Measurements from ENCODE around the gene PLXNC1.

The PLXNC1 gene

GRCh38 chr12:94147991-94148738, at the start of gene PLXNC1:
TSS of gene PLXNC1 (plus strand) at chr12:94148577. CDS start at chr12:94148972, 395 bp downstream.
- DNase-seq (ENCODE audit: low spot score) = no peak

DNA sequence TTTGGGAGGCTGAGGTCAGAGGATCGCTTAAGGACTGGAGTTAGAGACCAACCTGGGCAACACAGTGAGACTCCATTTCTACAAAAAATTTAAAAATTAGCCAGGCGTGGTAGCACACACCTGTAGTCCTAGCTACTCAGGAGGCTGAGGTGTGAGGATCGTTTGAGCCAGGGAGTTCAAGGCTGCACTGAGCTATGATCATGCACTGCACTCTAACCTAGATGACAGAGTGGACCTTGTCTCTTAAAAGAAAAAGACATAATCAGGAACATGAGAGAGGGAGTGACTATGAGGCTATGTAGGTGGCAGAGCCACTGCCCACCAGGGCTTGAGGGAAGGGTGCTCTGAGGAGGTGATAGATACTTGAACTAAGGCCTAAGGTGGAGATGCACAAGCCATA, 49.2 kb upstream of the PLXNC1 start:
- no peak for DNase-seq (ENCODE audit: low spot score)

DNA sequence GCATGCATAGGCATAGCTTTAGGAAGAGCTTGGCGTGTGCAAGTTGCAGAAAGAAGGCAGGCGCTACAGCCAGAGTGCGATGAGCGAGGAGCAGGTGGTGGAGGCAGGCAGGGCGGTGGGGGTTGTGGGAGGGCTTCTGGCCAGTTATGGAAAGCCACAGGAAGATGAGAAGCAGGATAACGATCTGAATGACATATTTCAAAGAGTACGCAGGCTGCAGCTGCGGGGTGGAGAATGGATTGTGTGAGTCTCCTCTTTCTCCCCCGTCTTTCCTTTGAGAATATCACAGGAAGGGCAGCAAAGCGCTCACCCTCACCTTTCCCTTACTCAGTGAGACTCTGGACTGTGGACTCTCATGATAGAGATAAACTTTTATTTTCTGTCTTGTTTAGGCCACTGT, 48.7 kb upstream of the PLXNC1 start:
- no peak for DNase-seq (ENCODE audit: low spot score)

- DNase-seq (ENCODE audit: low spot score) = no peak
These were observed 48.2 kb upstream of the PLXNC1 start for GRCh38 chr12:94100211-94100627.

DNA sequence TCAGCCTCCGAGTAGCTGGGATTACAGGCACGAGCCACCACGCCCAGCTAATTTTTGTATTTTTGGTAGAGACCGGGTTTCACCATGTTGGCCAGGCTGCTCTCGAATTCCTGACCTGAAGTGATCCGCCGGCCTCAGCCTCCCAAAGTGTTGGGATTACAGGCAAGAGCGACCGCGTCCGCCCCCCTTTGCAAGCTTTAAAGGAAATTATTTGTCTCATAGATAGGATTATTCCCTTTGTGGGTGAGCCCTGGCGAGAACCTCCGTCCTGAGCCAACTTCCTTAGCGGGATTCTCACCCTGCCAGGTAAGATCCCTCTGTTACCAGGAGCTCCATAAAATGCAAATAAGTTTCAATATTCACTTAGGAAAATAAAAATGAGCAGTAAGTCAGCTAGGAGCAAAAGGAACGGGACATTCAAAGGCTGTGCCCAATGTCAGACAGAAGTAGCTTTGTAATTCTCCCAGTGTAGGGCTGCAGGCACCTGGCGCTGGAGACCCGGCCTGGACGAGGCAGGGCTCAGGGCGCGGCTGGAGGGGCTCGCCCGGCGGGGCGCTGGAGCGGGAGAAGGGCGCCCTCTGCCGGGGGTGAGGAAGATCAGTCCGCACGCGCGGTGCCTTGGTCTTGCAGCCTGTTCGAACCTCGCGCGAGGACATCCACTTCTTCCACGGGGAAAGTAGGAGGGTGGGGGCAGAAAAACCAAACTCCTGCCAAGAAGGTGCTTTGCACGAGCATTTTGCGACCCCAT, 47.2 kb upstream of the PLXNC1 start:
- DNase-seq (ENCODE audit: low spot score) = peak; percentile 59

- DNase-seq (ENCODE audit: low spot score) = peak; percentile 70
These were observed 46.4 kb upstream of the PLXNC1 start for GRCh38 chr12:94101738-94102660.

GRCh38 chr12:94103986-94104385, 44.4 kb upstream of the PLXNC1 start:
- DNase-seq (ENCODE audit: low spot score) = no peak

- no peak for DNase-seq (ENCODE audit: low spot score)
These were observed 40.5 kb upstream of the PLXNC1 start for GRCh38 chr12:94107910-94108309.

GRCh38 chr12:94109160-94109559, 39.2 kb upstream of the PLXNC1 start:
- DNase-seq (ENCODE audit: low spot score) = no peak

DNA sequence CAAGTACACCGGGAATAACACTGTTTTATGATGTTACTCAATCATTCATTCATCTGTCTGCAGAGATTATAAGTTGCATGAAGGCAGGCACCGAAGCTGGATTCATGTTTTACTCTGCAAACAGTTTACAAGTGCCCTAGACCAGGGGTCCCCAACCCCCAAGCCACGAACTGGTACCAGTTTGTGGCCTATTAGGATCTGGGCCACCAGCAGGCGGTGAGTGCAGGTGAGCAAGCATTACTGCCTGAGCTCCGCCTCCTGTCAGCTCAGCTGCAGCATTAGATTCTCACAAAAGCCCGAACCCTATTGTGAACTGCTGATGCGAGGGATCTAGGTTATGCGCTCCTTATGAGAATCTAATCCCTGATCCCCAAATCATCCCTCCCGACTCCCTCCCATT, 38.1 kb upstream of the PLXNC1 start:
- DNase-seq (ENCODE audit: low spot score) = no peak

GRCh38 chr12:94111302-94111701, 37.1 kb upstream of the PLXNC1 start:
- no peak for DNase-seq (ENCODE audit: low spot score)

- peak; percentile 37 for DNase-seq (ENCODE audit: low spot score)
These were observed 36.3 kb upstream of the PLXNC1 start for GRCh38 chr12:94112121-94112520.

GRCh38 chr12:94114166-94114565, 34.2 kb upstream of the PLXNC1 start:
- DNase-seq (ENCODE audit: low spot score) = no peak

DNA sequence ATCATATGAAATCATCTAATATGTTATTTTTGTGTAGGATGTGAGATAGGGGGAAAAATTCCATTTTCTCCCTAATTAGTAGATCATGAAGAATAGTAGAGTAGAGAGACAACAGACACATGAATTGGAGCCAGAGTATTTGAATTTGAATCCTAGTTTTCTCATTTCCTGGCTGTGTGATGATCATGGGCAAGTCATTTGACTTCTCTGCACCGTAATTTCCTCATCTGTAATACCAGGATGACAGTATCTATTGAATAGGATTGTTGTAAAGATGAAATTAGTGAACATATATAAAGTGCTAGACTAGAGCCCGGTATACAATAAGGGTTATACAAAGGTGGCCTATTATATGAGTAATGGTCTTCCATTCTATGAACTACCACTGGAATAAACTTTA, 32.2 kb upstream of the PLXNC1 start:
- no peak for DNase-seq (ENCODE audit: low spot score)

- no peak for DNase-seq (ENCODE audit: low spot score)
These were observed 26.5 kb upstream of the PLXNC1 start for GRCh38 chr12:94121886-94122285.

DNA sequence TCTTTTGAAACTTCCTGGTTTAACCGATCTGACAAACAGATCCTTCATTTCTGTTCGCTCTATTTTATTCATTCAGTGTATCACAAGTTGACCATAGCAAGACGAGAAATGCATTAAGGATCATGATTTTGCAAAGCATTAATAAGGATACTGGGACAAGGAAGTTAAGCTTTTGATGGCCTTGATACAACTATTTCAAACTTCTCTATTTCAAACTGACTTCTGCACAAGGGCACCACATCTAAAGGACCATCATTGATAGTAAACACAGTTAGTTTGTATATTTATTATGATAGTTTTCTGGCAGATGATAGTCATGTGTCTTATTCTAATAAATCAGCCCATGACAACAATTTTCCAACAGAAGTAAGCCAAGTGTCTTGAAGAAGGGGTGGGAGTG, 25.8 kb upstream of the PLXNC1 start:
- DNase-seq (ENCODE audit: low spot score) = no peak

DNA sequence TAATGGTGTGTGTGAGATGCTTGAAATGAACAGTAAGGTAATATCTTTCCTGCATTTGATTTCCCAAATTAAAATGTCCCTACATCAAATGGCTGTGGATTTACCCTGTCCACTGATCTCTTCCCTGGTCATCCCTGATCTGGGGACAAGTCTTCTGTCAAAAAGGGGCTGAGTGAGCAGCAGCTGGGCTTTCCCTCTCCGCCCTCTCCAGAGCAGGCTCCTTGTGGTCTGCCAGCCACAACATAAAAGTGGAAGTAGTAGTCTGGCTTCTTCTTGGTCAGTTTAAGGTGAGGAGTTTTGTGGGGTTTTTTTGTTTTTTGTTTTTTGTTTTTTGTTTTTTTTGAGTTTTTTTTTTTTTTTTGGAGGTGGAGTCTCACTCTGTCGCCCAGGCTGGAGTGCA, 25.2 kb upstream of the PLXNC1 start:
- DNase-seq (ENCODE audit: low spot score) = no peak

DNA sequence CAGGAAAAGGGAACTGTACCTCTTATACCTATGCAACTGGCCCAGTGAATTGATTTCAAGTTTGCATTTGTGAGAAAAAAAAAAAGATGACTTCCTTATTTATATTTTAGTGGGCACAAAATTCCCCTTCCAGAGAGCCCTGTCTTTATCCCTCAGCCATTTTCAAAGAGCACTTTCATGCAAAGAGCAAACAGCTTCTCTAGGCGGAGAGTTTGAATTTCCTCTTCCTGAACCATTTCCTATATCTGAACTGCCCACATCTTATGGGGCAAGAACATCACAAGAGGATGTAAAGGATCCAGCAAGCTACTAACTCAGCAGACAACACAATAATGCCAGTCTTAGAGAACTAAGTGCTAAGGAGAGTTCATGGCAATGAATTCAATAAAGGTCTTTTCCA, 22.3 kb upstream of the PLXNC1 start:
- no peak for DNase-seq (ENCODE audit: low spot score)

GRCh38 chr12:94127239-94128131, 20.9 kb upstream of the PLXNC1 start:
- no peak for DNase-seq (ENCODE audit: low spot score)

- no peak for DNase-seq (ENCODE audit: low spot score)
These were observed 20.1 kb upstream of the PLXNC1 start for GRCh38 chr12:94128280-94128679.

Measured in globus pallidus (tissue), 1 donor.